ENCODE results near the gene ANKH.
"Not testable (repeated sequence)": the region's sequence is repeated elsewhere in the genome, so short reads cannot be mapped to it uniquely, and the experiment has no call there.

The ANKH gene

GRCh38 chr5:14853685-14854084 is 17.9 kb downstream of the ANKH start:
- DNase-seq: no peak

DNA sequence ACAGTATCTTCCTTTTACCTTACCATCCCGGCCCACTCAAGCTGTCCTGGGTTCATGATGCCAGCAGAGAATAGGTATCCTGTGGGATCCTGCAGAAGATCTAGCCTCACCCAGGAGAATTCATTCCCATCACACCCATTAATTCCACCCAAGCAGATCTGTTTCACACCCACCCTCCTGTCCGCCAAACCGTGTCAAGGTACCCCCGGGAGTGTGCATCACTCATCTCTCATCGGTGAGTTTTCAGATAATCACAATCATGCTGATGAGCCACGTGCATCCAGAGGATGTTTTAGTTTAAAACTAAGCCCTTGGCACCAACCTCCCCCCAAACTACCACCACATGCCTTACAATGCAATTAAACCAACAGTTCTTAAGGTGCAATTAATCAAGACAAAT is 18.8 kb downstream of the ANKH start:
- no peak for DNase-seq

DNA sequence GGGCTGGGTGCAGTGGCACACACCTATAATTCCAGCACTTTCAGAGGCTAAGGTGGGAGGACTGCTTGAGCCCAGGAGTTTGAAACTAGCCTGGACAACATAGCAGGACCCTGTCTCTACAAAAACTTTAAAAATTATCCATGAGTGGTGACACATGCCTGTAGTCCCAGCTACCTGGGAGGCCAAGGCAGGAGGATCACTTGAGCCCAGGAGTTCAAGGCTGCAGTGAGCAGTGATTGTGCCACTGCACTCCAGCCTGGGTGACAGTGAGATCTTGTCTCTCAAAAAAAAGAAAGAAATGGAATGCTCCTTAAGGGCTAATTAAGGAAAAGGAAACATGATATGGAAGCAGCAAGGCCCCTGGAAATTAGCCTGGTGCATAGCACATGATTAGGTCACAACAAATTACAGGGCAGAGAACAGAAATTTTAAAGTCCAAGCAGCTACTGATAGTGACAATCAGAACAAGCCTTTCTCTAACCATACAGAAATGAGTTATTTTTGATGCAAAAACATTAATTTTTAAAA is 19.5 kb downstream of the ANKH start:
- DNase-seq: no peak

DNA sequence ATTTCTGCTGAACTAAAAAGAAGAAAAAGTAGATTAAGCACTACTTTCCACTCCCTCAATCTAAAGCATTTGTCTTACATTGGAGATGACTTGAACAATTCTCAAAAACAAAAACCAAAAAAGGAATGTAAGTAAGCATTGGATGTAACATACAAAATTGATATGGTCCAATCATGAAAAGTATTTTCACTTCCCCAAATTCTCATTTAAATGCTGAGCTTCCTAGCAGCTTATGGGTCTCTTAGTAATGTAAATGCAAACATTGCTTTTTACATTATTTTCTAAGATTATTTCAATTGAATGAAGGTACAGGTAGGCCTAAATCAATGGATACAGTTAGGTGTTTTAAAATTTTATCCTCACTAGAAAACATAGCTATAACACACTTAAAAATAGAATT is 20.0 kb downstream of the ANKH start:
- DNase-seq: no peak

DNA sequence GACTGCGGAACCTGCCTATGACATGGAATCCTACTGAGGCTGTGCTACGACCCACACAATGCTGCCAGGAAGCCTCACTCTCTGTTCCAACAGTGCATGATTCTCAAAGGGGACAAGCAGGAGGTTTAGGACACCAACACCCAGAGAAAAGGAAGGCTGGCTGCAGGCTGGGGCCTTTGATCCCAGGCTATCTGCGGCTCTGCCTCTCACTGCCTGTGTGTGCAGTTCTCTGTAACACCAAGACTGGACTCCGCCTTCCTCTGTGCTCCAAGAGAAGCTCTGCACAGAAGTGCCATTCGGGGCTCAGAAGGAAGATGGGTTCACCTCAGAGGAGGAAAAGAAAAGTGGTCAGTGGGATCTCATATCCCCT is 20.5 kb downstream of the ANKH start:
- DNase-seq: no peak

DNA sequence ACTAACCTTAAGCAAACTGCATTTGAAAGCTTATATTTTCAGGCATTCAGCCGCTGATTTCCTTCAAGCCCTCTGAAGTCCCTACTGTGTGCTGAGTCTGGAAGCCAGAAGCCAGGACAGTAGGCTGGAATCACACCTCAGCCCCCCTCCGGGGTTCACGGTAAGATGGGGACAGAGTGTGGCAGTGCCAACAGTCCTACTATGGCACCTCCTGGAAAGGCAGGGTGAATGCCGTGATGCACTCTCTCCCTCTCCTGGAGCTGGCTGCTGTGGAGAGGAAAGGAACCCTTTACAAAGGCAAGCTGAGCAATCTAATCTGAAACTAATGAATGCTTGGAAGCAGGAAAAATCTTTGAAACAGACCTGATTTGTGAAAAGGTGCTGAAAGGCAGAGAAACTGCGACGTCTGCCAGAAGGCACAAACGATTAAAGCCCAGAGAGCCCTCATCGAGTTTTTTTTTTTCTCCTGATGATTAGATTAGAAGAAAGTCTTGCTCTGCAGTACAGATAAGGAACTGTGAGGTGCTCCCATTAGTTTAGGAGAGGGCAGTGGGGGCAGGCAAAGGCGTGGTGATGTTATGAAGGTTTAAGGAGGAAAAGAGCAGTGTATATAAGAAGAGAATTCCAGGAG is 21.0 kb downstream of the ANKH start:
- DNase-seq: no peak

DNA sequence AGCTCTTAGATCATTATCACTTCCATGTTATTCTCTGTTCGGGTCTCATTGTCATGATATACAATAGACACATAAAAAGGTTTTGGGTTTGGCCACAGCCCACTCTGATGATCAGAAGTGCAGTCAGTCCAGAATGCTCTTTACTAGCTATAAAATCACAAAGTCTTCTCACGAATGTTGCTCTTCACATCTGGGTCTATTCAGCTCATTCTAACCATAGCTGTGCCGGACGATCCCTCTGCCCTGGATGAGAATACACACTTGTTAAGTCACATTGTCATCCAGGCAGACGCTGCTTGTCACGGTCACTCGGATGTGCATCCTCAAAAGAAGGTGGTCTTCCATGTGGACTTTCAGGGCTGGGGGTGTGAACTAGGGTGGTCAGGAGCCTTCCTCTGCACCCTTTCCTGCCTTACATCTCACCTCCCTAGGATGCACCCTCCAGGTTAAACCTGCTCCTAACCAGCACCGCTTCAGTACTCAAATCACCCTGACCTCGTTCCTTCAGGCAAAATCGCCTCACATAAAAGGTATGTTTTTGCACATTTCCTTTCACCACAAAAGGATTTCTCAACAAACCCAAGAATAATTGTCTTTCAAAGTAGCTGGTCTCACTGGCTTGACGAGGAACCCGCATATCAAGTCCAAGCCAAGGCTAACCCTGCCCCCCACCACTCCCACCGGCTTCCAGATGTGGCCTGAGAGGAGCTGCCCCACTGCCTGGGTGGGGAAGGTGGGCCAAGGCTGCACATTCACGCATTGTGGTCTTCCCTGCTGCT is 21.9 kb downstream of the ANKH start:
- DNase-seq: no peak

GRCh38 chr5:14848942-14849341 is 22.6 kb downstream of the ANKH start:
- DNase-seq: not testable (repeated sequence)

GRCh38 chr5:14848385-14848784 is 23.2 kb downstream of the ANKH start:
- no peak for DNase-seq

- no peak for DNase-seq
Observed at GRCh38 chr5:14847471-14847870, 24.1 kb downstream of the ANKH start.

GRCh38 chr5:14842117-14842516 is 29.5 kb downstream of the ANKH start:
- no peak for DNase-seq

DNA sequence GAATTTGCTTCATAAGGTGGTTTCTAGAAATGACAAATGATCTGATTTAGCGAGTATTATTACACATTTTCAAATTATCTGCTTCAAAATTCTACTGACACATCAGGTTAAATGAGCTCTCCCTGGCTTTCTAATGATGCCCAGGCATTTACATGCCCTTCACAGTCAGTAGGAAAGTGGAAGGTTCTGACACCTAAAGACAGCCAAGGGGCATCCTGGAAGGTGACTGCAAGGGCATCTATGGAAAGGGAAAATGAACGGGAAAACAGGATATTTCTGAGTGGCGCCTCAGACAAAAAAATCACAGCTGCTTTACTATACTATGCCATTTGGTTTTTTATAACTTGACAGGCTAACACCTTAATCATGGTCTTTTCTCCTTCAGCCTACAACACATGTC is 31.0 kb downstream of the ANKH start:
- no peak for DNase-seq

DNA sequence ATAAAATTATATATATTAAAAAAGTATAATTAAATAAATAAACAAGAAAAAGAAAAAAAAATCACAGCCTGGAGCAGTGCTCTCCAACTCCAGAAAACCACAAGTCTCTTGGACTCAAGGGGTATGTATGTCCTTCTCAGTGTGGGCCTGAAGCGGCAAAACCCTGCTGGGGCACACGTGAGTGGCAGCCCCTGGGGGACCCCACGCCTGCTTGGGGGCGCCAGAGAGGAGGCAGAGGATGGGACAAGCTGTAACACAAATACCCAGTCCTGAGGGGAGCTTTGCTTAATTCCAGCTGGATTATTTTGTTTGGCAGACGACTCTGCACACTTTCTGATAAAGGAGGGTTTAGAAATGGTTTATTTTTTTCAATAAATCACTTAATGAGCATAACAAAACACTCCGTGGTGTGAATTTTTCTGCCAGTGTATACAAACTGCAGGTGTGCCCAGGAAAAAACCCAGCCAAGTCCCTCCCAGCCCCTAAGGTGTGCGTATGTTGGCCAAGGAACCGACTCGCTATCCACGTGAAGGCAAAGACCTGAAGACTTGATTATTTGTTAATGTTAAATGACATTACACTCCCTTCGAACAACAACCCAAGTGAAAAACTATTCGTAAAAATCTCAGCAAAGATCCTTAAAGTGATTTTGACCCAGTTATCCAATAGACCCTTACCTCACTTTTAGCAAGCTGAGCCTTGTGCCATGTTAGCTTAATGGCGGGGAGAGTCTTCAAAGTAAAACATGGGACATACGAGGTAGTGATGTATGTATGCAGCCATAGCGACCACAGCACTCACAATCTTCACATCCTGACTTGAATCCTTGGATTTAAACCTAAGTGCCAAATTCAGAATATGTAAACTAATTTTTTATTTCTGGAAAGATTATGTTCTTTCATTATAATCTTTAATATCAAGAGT is 32.9 kb downstream of the ANKH start:
- no peak for DNase-seq

DNA sequence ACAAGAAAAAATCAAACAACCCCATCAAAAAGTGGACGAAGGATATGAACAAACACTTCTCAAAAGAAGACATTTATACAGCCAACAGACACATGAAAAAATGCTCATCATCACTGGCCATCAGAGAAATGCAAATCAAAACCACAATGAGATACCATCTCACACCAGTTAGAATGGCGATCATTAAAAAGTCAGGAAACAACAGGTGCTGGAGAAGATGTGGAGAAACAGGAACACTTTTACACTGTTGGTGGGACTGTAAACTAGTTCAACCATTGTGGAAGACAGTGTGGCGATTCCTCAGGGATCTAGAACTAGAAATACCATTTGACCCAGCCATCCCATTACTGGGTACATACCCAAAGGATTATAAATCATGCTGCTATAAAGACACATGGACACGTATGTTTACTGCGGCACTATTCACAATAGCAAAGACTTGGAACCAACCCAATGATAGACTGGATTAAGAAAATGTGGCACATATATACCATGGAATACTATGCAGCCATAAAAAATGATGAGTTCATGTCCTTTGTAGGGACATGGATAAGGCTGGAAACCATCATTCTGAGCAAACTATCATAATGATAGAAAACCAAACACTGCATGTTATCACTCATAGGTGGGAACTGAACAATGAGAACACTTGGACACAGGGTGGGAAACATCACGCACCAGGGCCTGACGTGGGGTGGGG is 34.0 kb downstream of the ANKH start:
- not testable (repeated sequence) for DNase-seq

DNA sequence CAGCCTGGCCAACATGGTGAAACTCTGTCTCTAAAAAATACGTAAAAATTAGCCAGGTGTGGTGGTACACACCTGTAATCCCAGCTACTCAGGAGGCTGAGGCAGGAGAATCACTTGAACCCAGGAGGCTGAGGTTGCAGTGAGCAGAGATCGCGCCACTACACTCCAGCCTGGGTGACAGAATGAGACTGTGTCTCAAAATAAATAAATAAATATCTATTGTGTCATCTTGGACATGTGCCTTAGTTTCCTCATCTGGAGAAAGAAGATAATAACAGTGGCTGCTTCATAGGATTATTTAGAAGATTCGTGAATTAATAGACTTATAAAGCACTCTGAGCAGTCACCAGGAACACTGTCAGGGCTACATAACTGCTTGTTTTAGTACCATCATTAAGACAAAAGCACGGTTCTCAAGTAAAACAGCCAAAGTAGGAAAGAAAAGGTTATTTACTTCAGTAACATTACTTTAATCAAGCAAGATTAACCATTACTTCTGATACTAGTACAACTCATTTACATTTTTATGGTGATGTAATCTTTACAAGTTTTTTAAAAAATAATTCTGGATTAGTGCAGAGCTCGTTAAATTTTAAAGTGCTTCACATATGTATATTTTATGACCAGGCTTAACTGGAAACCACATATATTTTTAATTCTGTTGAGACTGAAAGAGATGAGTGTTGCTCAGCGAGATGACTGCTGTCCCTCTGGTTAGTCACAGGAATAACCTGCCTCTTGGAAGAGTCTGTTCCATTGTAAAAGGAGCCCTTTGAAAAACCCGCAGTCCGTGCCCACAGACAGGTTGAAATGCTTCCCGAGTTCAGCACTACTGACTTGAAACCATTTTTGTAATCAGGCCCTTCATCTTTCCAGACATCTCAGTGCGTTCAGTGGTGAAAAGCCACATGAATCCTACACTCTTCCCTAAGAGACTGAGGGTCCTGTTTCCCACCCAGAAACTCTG is 36.7 kb downstream of the ANKH start:
- no peak for DNase-seq

GRCh38 chr5:14834062-14834461 is 37.5 kb downstream of the ANKH start:
- DNase-seq: no peak

DNA sequence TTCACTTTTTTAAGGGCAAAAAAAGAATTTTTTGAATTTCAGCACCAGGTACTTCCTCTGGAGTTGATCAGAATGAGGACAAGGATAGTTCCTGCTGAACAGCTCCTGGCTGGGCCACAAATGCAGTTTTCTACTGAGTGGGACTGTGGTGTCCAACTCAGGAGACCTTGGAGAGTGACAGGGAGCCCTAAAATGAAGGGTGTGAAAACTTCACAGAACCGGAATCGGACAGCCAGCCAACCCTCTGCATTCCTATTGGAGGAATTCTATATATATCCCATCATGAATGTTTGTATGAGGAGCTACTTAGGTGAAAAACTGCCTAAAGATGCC is 40.6 kb downstream of the ANKH start:
- no peak for DNase-seq

- DNase-seq: no peak
Observed at GRCh38 chr5:14830210-14831005, 41.2 kb downstream of the ANKH start.

GRCh38 chr5:14829396-14829795 is 42.2 kb downstream of the ANKH start:
- no peak for DNase-seq

DNA sequence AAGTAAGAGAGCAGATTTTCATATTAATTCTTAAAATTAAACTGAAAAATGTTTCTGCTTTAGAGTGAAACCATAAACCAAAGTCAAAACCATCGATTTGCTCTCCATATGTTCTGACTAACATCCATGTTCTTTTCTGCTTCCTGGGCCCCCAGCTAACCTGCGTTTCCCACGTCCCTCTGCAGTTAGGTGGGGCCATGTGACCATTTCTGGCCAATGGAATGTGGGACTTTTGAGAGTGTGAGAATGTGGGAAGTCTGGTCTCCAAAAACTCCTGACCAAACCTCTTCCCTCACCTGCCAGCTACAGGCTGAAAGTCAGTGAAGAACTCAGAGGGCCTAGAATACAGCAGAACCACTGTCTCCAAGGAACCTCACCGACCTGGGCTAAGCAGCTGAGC is 44.9 kb downstream of the ANKH start:
- DNase-seq: no peak

GRCh38 chr5:14825977-14826376 is 45.6 kb downstream of the ANKH start:
- DNase-seq: no peak
